Measurements from ENCODE around the gene S100Z.
"Not testable (repeated sequence)": the region's sequence is repeated elsewhere in the genome, so short reads cannot be mapped to it uniquely, and the experiment has no call there.

The S100Z gene

GRCh38 chr5:76819851-76820525, 29.8 kb upstream of the S100Z start:
- peak overlapping the region; percentile 56 for H3K27ac ChIP-seq
- peak overlapping the region; percentile 92 to 99 for H3K4me3 ChIP-seq (ENCODE audit: low read depth in 1 of 2, low read length in 1 of 2)
- H3K27me3 ChIP-seq = peaks cover 71% of the 10 kb centered on the region
- H3K4me1 ChIP-seq (ENCODE audit: control insufficient read depth in 1 of 2, insufficient read depth in 1 of 2, low read depth in 1 of 2, low read length in 1 of 2) = peaks cover 19 to 23% of the 10 kb centered on the region in 2 experiments
- TF ChIP-seq CTCF (IDR thresholded peaks at IDR 0.05) = no peak
- no peaks in the 10 kb centered on the region for H3K9me3 ChIP-seq
- H3K36me3 ChIP-seq = no peaks in the 10 kb centered on the region

GRCh38 chr5:76820526-76820890, 29.3 kb upstream of the S100Z start:
- Histone ChIP-seq H3K27me3 (peaks cover 71% of the 10 kb centered on the region), H3K4me1 (ENCODE audit: control insufficient read depth in 1 of 2, insufficient read depth in 1 of 2, low read depth in 1 of 2, low read length in 1 of 2) (peaks cover 19 to 23% of the 10 kb centered on the region in 2 experiments), H3K36me3 (no peaks in the 10 kb centered on the region), H3K4me3 (ENCODE audit: low read depth in 1 of 2, low read length in 1 of 2) (peak overlapping the region; percentile 92 to 99), H3K9me3 (no peaks in the 10 kb centered on the region), H3K27ac (no peak overlapping the region)
- TF ChIP-seq CTCF (IDR thresholded peaks at IDR 0.05) = no peak

GRCh38 chr5:76821136-76821535, 28.7 kb upstream of the S100Z start:
- H3K9me3 ChIP-seq = no peaks in the 10 kb centered on the region
- H3K27ac ChIP-seq = no peak overlapping the region
- H3K27me3 ChIP-seq = peaks cover 66% of the 10 kb centered on the region
- peaks cover 19 to 23% of the 10 kb centered on the region in 2 experiments for H3K4me1 ChIP-seq (ENCODE audit: control insufficient read depth in 1 of 2, insufficient read depth in 1 of 2, low read depth in 1 of 2, low read length in 1 of 2)
- no peaks in the 10 kb centered on the region for H3K36me3 ChIP-seq
- H3K4me3 ChIP-seq (ENCODE audit: low read depth in 1 of 2, low read length in 1 of 2) = no peak overlapping the region
- TF ChIP-seq CTCF (IDR thresholded peaks at IDR 0.05) = no peak

GRCh38 chr5:76822105-76822731, 27.6 kb upstream of the S100Z start:
- not testable (repeated sequence) for H3K27ac ChIP-seq; H3K9me3 ChIP-seq; H3K36me3 ChIP-seq; H3K4me3 ChIP-seq (ENCODE audit: low read depth in 1 of 2, low read length in 1 of 2)
- Histone ChIP-seq H3K27me3 (peaks cover 55% of the 10 kb centered on the region), H3K4me1 (ENCODE audit: control insufficient read depth in 1 of 2, insufficient read depth in 1 of 2, low read depth in 1 of 2, low read length in 1 of 2) (peaks cover 19 to 23% of the 10 kb centered on the region in 2 experiments)

GRCh38 chr5:76826416-76826815, 23.4 kb upstream of the S100Z start:
- not testable (repeated sequence) for H3K36me3 ChIP-seq; H3K4me1 ChIP-seq (ENCODE audit: control insufficient read depth in 1 of 2, insufficient read depth in 1 of 2, low read depth in 1 of 2, low read length in 1 of 2); H3K9me3 ChIP-seq; H3K27ac ChIP-seq; H3K4me3 ChIP-seq (ENCODE audit: low read depth in 1 of 2, low read length in 1 of 2)
- peaks cover 13% of the 10 kb centered on the region for H3K27me3 ChIP-seq

- H3K9me3 ChIP-seq = no peaks in the 10 kb centered on the region
- no peak for TF ChIP-seq CTCF (IDR thresholded peaks at IDR 0.05)
- no peaks in the 10 kb centered on the region for H3K4me1 ChIP-seq (ENCODE audit: control insufficient read depth in 1 of 2, insufficient read depth in 1 of 2, low read depth in 1 of 2, low read length in 1 of 2)
- peaks cover 12% of the 10 kb centered on the region for H3K36me3 ChIP-seq
- H3K27ac ChIP-seq = no peak overlapping the region
- H3K4me3 ChIP-seq (ENCODE audit: low read depth in 1 of 2, low read length in 1 of 2) = no peak overlapping the region
- H3K27me3 ChIP-seq = no peaks in the 10 kb centered on the region
Observed at GRCh38 chr5:76831110-76831452, 18.7 kb upstream of the S100Z start.
